DND-41 (cell line): ENCODE data around the gene MFSD12.

ENCODE experiments used
- EZH2 ChIP-seq: IDR thresholded peaks from 3 replicates; pipeline ENCODE4 v1.6.1; 2012; ENCODE audit warnings: borderline replicate concordance, low read depth, mild to moderate bottlenecking, moderate library complexity, low read length, inconsistent platforms; ENCODE audit not compliant: severe bottlenecking
- TF ChIP-seq, protein P1 (sequence below): IDR thresholded peaks from 2 replicates; pipeline ENCODE4 v1.5.1; 2012; ENCODE audit warnings: borderline replicate concordance, low read length, moderate library complexity, mild to moderate bottlenecking; ENCODE audit not compliant: poor library complexity, severe bottlenecking; ENCODE audit errors: extremely low read depth

DNA sequence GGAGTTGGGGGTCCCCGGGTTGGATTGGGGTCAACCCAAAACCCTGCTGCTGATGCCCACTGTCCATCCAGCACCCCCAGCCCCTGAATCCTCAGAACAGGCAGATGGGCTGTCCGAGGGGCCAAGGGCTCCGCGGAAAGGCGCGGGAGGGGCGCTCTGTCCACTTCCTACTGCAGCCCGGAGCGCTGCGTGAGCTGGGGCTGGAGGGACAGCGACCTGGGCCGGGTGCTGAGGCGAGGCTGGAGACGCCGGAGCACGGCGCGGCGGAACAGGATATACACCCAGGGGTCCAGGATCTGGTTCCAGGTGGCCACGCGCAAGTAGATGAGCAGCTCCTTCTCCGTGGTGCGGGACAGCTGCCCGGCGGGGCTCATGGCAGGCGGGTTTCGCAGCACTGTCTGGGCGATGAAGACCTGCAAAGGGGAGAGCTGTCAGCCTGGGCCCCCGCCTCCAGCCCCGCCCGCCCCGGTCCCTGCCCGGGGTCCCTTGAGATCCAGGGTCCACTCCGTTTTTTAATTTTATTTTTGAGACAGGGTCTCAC is 38.2 kb upstream of the MFSD12 start:
- TF ChIP-seq, protein P1, sequence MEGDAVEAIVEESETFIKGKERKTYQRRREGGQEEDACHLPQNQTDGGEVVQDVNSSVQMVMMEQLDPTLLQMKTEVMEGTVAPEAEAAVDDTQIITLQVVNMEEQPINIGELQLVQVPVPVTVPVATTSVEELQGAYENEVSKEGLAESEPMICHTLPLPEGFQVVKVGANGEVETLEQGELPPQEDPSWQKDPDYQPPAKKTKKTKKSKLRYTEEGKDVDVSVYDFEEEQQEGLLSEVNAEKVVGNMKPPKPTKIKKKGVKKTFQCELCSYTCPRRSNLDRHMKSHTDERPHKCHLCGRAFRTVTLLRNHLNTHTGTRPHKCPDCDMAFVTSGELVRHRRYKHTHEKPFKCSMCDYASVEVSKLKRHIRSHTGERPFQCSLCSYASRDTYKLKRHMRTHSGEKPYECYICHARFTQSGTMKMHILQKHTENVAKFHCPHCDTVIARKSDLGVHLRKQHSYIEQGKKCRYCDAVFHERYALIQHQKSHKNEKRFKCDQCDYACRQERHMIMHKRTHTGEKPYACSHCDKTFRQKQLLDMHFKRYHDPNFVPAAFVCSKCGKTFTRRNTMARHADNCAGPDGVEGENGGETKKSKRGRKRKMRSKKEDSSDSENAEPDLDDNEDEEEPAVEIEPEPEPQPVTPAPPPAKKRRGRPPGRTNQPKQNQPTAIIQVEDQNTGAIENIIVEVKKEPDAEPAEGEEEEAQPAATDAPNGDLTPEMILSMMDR, result no peak
- no peak for TF ChIP-seq EZH2
